Thymus (tissue), 14 donors: ENCODE results near the gene LIMK1. TPM values are rescaled to one million over a fixed set of nuclear protein-coding genes. Genes with fewer than 3 reads are reported as not detected.
A peak's percentile ranks its signal among the peaks of the same experiment; 100 is the strongest.

ENCODE experiments used
- DNase-seq, 9 donors: peaks; one replicate each; pipeline ENCODE4 v3.0.0-alpha.2; 2013; ENCODE audit warnings: low spot score in 9 of 9, low read depth in 6 of 9, missing footprints in 1 of 9
- H3K27ac ChIP-seq, 2 donors: one replicate each; pipeline ENCODE4 v1.5.1; 2013; ENCODE audit warnings: control low read depth in 1 of 2, low read depth in 1 of 2, low read length in 1 of 2, mild to moderate bottlenecking in 1 of 2, moderate library complexity in 1 of 2
- H3K27me3 ChIP-seq, 2 donors: one replicate each; pipeline ENCODE4 v1.5.1; 2013; ENCODE audit warnings: low read length in 1 of 2; ENCODE audit not compliant: control insufficient read depth in 2 of 2, insufficient read depth in 1 of 2
- H3K36me3 ChIP-seq, 2 donors: one replicate each; pipeline ENCODE4 v1.5.1; 2013; ENCODE audit warnings: low read length in 1 of 2, mild to moderate bottlenecking in 1 of 2, moderate library complexity in 1 of 2; ENCODE audit not compliant: control insufficient read depth in 2 of 2, insufficient read depth in 2 of 2
- H3K4me1 ChIP-seq, 2 donors: one replicate each; pipeline ENCODE4 v1.5.1; 2013; ENCODE audit warnings: low read length in 2 of 2; ENCODE audit not compliant: control insufficient read depth in 2 of 2, insufficient read depth in 2 of 2
- H3K4me3 ChIP-seq, 2 donors: one replicate each; pipeline ENCODE4 v1.5.1; 2013; ENCODE audit warnings: low read length in 2 of 2, control low read depth in 1 of 2, mild to moderate bottlenecking in 1 of 2
- H3K9me3 ChIP-seq, 2 donors: one replicate each; pipeline ENCODE4 v1.5.1; 2013; ENCODE audit warnings: low read length in 1 of 2, mild to moderate bottlenecking in 1 of 2; ENCODE audit not compliant: control insufficient read depth in 2 of 2, insufficient read depth in 1 of 2
- WGBS: extraction: QIAGEN DNeasy Blood & Tissue Kit; methylation state at CpG from one replicate; pipeline ENCODE4 v1.1.7; 2013; 5-methylcytosine and 5-hydroxymethylcytosine counted together
- long read RNA-seq, 10 donors: transcript quantifications; one replicate each; lab custom pipeline, GENCODE V29; 2026
- polyA plus RNA-seq: library from polyadenylated mRNA; stranded (reverse); fragments of 200-250 nt; gene quantifications from one replicate; pipeline ENCODE4 v1.2.3, GENCODE V29; 2013
- total RNA-seq: library from RNA; stranded (reverse); fragments of 120-200 nt; gene quantifications from one replicate; pipeline ENCODE4 v1.2.4, GENCODE V29; 2013
- donor health status: healthy.

Gene LIMK1
- total RNA-seq (7.9 TPM), polyA plus RNA-seq (10.1 TPM)
- long read RNA-seq, donor 1: 0 reads
- long read RNA-seq, donor 2: 0 reads
- long read RNA-seq, donor 3, partial matches to known transcripts: 0 of 1 reads
- long read RNA-seq, donor 3, other reads (novel, unspliced or antisense): 0 of 1 reads
- long read RNA-seq, donor 4, partial matches to known transcripts: 0 of 1 reads
- long read RNA-seq, donor 4, other reads (novel, unspliced or antisense): 0 of 1 reads
- long read RNA-seq, donor 5, partial matches to known transcripts: 0 of 3 reads
- long read RNA-seq, donor 5, other reads (novel, unspliced or antisense): 0 of 3 reads
- long read RNA-seq, donor 6, partial matches to known transcripts: 0 of 2 reads
- long read RNA-seq, donor 6, other reads (novel, unspliced or antisense): 0 of 2 reads
- long read RNA-seq, donor 7: 0 reads
- long read RNA-seq, donor 8, partial matches to known transcripts: 0 of 4 reads
- long read RNA-seq, donor 8, other reads (novel, unspliced or antisense): 0 of 4 reads
- long read RNA-seq, donor 9, partial matches to known transcripts: 0 of 2 reads
- long read RNA-seq, donor 9, other reads (novel, unspliced or antisense): 0 of 2 reads
- long read RNA-seq, donor 10: 0 reads

DNA sequence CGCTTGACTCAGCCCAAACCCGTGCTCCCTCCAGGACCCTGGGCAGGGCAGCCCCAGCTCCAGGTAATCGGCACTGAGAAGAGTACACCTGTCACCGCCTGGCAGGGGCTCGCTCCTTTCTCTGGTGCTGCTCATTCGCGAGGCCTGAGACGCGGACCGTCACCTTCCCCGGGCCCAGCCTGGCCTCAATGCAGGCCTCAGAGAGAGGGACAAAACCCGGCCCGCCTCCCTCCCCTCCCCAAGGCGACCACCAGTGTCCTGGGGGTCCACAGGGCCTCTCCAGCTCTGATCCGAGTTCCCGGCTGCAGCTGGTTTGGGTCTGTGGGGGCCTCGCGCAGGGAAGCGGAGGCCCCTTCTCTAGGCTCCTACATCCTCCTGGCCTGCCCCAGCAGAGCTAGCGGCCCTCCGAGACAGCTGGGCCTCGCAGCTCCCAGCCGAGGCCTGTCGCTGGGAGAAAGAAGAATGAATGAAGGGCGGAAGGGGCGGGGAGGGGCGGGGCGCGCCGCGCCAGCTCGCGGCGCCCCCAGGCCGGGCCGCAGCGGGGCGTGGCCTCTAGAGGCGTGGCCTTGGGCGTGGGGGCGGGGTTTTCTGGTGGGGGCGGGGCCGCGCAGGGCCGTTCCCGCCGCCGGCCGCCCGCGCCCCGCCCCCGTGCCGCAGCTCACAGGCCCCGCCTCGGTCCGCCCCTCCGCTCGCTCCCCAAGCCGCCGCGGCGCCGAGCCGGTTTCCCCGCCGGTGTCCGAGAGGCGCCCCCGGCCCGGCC, at the start of gene LIMK1:
Gene LIMK1, plus strand, starts transcription at position 688 of the 760 bp plus-strand sequence. CDS start 187 bp downstream, outside the sequence.
- 14% methylated on average over 71 of the region's 71 CpGs for WGBS
- peak in 8 of 9 donors; percentile 63 to 91 (median 78) for DNase-seq
- Histone ChIP-seq H3K4me1 (peaks cover 7 to 19% of the 10 kb centered on the region in 2 donors), H3K27me3 (no peaks in the 10 kb centered on the region), H3K27ac (peak within 1 kb of the TSS in 1 of 2 donors; percentile 57), H3K36me3 (peaks cover 0 to 4% of the 10 kb centered on the region in 2 donors), H3K9me3 (no peaks in the 10 kb centered on the region), H3K4me3 (peak within 1 kb of the TSS; percentile 56 to 95)

DNA sequence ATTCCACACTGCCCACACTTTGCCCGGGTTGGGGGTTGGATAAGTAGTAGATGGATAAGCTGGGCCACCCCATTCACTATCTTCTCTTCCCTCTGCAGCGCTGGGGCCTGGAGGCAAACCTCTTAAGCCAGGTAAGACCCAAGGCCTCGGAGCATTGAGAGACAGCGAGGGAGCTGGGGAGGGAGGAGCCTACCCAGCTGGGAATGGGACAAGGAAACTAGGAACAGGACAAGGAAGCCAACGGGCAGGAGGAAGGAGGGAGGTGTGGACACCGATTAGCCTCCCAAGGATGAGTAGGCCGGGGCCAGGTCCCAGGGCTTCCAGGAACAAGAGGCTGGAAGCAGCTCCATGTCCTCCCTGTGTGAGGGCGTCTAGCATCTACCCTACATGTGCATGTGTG, 46.0 kb upstream of the LIMK1 start:
- H3K36me3 ChIP-seq: no peaks in the 10 kb centered on the region
- 94% methylated on average over 8 of the region's 8 CpGs for WGBS
- no peaks in the 10 kb centered on the region for H3K4me1 ChIP-seq
- no peak for DNase-seq
- H3K9me3 ChIP-seq: no peaks in the 10 kb centered on the region
- H3K27me3 ChIP-seq: no peaks in the 10 kb centered on the region
- H3K27ac ChIP-seq: no peak overlapping the region
- no peak overlapping the region for H3K4me3 ChIP-seq

DNA sequence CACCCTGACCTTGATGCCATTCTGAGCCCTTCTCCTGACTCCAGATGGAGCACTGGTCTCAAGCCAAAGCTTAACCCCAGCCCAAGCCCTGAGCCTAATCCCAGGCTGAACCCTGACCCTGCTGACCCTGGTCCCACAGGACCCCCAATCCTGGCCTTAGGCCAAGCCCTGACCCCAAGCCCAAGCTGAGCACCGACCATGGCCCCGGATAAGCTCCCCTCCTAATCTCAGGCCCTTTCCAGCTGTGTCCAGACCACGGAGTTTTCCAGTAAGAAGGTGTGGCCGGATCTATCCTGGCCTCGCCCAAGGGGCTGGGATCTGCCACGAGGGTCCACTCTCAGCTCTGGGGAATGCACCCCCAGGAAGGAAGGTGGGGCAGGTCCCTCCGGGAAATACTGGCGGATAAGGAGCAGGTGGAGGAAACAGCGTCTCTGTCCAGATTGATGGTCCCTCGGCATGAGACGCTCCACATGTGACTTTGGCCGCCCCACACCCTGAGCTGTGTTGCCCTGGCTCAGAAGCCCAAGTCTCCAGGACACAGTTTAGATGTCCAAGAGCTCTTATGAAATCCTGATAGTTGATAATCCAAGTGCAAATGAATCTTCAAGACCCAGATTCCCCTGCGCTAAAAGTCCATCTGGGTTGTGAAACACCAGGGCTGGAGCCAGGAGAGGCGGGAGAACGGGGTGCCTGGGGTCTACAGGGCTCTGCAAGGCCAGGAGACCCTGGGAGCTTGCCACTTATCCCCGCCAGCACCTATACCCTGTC, 45.2 kb upstream of the LIMK1 start:
- no peaks in the 10 kb centered on the region for H3K4me1 ChIP-seq

DNA sequence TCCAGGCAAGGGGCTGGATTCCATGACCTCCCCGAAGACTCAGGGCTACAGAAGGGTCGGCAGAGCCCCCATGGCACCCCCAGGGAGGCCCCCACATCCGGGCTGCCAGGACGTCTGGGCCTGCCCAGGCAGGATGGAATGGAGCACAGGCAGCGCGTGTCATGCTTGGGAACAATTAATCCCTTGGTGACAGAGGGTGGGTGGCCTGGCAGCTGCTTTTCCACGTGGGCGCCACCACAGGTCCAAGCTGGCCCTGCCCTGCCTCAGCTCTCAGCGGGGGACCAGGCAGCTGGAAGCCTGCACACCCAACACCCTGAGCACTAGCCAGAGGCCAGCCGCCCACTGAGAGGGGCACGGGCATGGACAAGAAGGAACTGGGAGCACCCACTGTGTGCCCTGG, 44.3 kb upstream of the LIMK1 start:
- Histone ChIP-seq H3K27me3 (no peaks in the 10 kb centered on the region), H3K9me3 (no peaks in the 10 kb centered on the region), H3K4me3 (no peak overlapping the region), H3K36me3 (no peaks in the 10 kb centered on the region), H3K4me1 (no peaks in the 10 kb centered on the region), H3K27ac (no peak overlapping the region)
- 93% methylated on average over 11 of the region's 11 CpGs for WGBS
- DNase-seq: no peak

More for the DNA sequence above, 45.2 kb upstream of the LIMK1 start:
- Histone ChIP-seq H3K27me3 (no peaks in the 10 kb centered on the region), H3K9me3 (no peaks in the 10 kb centered on the region), H3K27ac (no peak overlapping the region), H3K4me3 (no peak overlapping the region), H3K36me3 (no peaks in the 10 kb centered on the region)
- DNase-seq: no peak
- 95% methylated on average over 16 of the region's 16 CpGs for WGBS

DNA sequence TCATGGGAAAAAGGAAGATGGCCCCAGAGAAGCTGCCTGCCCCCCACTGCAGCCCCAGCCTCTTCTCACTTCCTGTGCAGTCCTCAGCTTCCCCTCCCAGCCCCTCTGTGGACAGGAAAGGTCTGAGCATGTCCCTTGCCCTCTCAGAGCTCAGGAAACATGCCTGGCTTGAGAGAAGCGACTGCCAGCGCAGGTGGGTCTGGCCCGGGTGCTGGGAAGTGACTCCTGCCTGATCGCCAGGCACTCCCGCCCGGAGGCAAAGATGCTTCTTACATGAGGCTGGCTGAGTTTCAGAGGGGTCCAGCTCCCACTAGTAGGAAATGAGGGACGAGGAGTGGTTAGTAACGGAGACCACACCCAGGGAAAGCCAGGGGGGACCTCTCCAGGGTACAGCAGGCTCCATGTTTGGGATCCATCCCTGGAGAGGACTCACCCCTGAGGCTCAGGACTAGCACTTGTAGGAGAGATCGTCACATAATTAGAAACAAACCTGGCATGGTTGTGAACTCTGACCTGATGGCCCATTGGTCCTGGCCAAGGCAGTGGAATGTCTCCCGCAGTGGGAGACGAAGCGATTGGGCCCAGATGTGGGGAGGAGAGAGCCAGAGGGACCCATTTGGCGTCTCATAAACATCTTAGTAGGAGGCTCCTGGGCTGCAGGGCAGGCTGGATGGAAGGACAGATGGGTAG, 43.4 kb upstream of the LIMK1 start:
- Histone ChIP-seq H3K9me3 (no peaks in the 10 kb centered on the region), H3K4me3 (no peak overlapping the region), H3K27ac (no peak overlapping the region), H3K36me3 (no peaks in the 10 kb centered on the region), H3K27me3 (no peaks in the 10 kb centered on the region), H3K4me1 (no peaks in the 10 kb centered on the region)
- WGBS: 92% methylated on average over 13 of the region's 13 CpGs
- no peak for DNase-seq

DNA sequence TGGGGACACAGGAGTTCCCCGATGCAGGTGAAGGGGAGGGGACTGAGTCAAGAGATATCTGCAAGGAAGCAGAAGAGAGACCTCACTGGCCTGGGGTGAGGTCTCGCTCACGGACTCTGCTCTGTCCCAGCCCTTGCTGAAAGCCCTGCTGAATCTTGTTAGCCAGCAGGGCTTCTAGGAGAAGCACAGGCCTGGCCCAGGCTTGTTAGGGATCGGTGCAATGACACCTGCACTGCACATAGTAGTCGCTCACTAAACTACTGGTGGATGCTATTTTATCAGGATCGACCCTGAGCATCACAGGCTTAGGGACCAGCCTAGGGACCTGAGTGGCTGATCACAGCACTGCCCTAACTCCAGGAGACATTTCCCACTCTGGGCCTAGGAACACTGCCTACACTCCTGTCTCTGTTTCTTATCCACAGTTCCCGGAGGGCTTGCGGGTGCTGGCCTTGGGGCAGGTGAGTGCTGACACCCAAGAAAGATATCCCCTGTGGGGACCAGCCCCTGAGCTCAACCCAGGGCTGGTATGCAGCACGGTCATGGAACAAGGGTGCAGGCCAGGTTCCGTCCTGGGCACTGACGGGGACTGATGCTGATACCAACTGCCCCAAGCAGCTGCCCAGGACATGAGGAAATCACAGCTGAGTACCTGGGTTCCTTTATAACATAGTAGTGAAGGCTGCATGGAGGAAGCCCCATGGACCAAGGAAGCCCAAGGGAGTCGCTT, 42.6 kb upstream of the LIMK1 start:
- no peak overlapping the region for H3K4me3 ChIP-seq
- 97% methylated on average over 12 of the region's 12 CpGs for WGBS
- no peaks in the 10 kb centered on the region for H3K9me3 ChIP-seq
- no peaks in the 10 kb centered on the region for H3K36me3 ChIP-seq
- H3K27me3 ChIP-seq: no peaks in the 10 kb centered on the region
- DNase-seq: no peak
- no peaks in the 10 kb centered on the region for H3K4me1 ChIP-seq
- H3K27ac ChIP-seq: no peak overlapping the region

DNA sequence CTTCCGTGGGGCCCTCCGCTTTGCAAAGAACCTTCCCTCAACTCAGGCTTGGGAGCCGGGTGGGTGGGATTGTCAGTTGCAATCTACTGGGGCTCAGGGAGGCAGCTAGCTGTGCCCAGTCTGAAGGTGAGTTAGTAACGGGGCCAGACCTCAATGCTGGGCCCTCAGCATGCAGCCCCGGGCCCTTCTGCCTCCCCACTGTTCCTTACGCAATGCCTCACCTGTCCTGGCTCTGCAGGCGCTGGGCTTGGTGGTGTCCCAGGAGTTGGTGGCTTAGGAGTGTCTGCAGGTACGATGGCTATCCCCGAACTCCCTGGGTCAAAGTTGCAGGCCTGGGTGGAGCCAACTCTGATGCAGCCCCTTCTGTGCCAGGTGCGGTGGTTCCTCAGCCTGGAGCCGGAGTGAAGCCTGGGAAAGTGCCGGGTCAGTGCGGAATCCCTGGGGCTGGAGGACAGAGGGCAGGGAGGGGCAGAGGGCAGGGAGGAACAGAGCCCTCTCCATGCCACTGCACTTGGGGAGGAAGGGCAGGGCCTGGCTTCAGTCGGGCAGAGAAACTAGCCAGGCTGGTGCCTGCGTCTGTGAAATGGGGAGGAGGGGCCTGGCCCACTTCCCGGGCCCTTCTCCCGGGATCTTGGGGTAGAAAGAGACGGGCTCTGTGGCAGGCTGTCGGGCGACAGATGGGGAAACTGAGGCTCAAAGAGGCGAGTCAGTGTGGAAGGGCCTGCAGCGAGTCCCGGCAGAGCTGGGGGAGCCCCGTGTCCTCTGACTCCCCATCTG, 40.7 kb upstream of the LIMK1 start:
- 91% methylated on average over 24 of the region's 24 CpGs for WGBS
- H3K4me3 ChIP-seq: no peak overlapping the region
- H3K9me3 ChIP-seq: no peaks in the 10 kb centered on the region
- H3K27ac ChIP-seq: no peak overlapping the region
- H3K4me1 ChIP-seq: no peaks in the 10 kb centered on the region
- no peak for DNase-seq
- H3K36me3 ChIP-seq: no peaks in the 10 kb centered on the region
- no peaks in the 10 kb centered on the region for H3K27me3 ChIP-seq
